Stimulated activated CD4-positive, alpha-beta T cell treated with anti-CD3 and anti-CD28 coated beads, Interleukin-12 subunit alpha, Interleukin-12 subunit beta, amount 100 ng/mL, for 4 hours (primary cell): ENCODE data around the gene PERCC1.
"Not testable (repeated sequence)": the region's sequence is repeated elsewhere in the genome, so short reads cannot be mapped to it uniquely, and the experiment has no call there.

Experiments
- DNase-seq: peaks from one replicate; pipeline ENCODE4 v3.0.0-alpha.2; 2020

Gene PERCC1

GRCh38 chr16:1435921-1436697, 5.2 kb downstream of the PERCC1 start:
- no peak for DNase-seq

- no peak for DNase-seq
These were observed 6.0 kb downstream of the PERCC1 start for GRCh38 chr16:1436731-1437355.

DNA sequence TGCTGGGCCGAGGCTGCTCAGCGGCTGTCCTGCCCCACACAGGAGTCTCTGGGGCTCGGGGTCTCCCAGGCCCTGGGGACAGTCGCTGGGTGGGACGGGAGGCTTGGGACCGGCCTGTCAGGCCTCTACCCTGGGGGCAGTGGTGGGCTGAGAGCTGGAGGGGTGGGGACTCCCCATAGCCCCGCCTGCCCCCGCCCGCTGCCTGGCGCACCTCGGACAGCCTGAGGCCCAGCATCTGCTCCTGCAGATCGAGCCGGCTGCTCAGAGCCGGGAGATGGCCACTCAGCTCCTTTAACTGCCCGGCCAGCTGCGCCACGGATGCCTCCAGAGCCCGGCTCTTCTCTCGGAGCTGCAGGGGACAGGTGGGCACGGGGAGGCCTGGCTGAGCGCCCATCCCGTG, 6.7 kb downstream of the PERCC1 start:
- DNase-seq, result no peak

DNA sequence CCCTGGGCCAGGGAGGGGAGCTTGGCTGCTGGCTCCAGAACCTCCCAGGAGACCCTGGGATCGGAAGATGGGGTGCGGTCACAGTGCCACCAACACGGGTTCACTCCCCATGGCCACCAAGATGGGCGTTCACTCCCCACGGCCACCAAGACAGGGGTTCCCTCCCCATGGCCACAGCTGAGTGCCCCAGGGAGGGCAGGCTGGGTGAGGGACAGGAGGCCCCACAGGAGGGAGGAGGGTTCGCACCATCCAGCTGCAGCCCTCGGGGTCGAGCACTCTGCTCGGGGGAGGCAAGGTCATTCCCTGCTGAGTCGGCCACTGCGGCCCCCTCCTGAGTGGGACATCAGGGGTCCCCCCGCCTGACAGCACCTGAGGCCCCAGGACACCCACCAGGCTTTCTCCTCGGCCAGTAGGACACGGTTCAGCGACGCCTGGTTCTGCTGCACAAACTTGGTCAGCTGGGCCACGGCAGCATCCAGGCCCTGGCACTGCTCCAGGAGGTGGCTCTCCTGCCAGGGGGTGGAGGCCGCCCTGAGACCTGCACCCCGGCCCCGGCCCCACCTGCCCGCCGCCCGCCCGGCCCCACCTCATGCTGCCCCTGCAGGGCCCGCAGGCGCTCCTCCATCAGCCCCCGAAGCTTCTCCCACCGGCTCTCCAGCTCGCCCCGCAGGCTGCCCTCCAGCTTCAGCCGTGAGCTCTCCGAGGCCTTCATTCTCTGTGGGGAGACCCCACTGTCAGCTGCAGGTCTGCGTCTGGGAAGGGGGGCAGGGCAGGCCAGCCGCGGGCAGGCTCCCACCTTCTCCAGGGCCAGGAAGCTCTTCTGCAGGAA, 7.6 kb downstream of the PERCC1 start:
- DNase-seq, result no peak

DNA sequence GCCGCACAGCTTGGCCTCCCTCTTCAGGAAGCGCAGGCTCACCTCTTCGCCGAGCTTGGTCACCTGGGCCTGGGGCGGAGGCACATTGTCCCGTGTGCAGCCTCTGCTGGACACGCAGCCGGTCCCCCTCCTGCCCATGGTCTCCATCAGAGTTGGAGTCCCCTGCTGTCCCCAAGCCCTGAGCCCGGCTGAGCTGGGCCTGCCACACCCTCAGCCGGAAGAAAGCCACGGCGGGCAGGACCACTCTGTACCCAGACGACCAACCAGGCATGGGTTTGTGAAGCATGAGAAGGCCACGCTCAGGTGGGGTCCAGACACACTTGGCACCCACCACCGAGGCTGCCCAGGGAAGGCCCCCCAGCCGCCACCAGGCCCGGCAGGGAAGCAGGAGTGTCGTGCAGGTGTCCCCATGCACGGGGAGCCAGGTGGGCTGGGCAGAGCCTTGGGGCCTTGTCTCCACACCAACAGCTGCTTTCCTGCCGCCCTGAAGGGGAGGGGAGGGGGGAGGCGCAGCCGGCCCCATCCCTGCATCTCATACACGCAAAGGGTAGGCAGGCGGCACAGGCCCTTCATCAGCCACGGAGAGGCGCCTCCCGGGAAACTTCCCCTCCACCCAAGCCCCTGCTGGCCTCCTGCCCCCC, 8.3 kb downstream of the PERCC1 start:
- no peak for DNase-seq

- not testable (repeated sequence) for DNase-seq
These were observed 8.8 kb downstream of the PERCC1 start for GRCh38 chr16:1439699-1440074.

- no peak for DNase-seq
These were observed 10.5 kb downstream of the PERCC1 start for GRCh38 chr16:1441391-1441829.

- no peak for DNase-seq
These were observed 11.8 kb downstream of the PERCC1 start for GRCh38 chr16:1442697-1443096.

DNA sequence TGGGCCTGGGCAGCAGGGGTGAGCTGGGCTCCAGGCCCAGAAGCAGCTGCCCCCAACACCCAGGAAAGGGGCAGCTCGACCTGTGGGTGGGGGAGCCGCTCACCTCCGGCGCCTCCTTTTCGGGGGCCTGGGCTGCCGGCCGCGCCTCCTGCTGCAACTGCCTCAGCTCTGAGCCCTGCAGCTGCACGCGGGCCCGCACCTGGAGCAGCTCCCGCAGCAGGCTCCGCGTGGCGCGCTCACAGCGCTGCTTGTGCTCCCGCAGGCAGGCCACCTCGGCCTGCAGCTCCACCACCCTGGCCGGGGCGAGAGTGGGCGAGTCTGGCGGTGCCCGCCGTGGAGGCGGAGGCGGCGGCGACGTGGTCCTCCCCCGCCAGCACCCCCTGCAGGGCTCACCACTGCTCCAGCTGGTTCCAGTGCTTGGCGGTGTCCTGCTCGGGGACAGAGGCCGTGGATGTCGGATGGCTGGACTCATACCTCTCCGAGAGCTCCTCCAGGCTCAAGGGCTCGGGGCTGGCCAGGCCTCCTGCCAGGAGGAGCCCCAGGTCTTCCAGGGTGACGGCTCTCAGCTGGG, 12.6 kb downstream of the PERCC1 start:
- DNase-seq, result no peak

DNA sequence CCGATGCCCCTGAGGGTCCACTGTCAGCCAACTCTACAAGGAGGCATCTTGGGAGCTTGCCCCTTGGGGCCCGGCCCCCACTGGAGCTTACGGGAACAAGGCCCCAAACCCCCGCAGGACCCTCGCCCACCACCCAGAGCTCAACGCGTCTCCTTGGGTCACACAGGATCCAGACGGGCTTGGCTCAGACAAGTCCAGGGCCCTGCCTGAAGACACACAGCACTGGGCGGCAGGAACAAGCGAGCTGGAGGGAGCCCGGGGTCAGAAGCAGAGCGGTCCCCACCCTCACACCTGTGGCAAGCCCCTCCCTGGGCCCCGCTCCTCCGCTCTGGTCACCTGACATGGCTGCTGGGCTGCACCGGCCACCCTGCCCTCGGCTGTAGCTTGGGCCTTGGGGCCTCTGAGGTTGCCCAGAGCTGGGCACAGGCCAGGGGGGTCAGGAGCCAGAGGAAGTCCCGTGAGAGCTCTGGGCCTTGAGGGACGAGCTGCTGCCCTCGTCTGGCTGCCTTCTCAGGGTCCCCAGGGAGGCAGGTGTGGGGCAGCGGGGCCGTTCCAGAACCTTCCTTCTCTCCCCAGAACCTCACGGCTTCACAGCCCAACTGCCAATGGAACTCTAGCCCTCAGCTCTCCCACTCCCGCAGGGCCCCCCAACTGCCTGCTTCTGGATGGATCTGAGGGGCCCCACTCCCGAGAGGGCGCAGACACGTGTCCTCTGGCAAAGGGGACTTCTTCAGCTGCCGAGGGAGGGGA, 13.3 kb downstream of the PERCC1 start, which contains the start of gene CCDC154:
Gene CCDC154, minus strand, starts transcription at position 577 of the 750 bp plus-strand sequence. Its CDS starts 234 bp downstream, at position 343.
- DNase-seq, result no peak

DNA sequence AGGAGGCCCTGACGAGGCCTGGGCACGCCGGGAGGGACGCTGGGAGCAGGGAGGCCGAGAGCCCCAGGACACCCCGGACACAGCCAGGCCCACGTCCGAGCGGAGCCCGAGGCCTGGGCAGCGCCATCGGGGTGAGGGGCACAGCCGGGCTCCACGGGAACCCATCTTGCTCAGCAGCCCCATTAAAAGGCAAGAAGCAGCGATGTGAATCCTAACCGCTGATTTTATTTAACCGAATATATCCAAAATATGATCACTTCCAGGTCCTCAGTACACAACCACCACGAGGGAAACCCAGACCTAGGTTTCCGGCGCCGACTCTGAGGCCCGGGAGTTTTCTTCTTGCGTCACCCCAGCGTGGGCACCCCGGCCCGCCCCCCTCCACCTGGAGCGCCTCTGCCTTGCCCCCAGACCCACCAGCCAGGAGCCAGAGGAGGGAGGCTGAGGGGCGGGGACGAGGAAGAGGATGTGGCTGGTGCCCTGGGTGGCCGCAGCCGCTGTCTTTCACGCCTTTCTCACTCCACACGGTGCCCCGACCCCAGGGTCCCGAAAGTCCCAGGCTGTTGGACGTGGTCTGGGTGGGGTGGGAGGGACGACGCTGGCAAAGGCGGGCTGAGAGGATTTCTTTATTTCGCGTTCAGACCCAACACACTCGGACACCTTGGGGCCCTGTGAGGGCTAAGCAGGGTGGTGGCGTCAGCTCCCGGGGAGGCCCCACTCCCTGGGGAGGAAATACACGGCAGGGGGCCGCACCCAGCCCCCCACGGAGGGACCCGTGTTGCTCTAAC, 14.0 kb downstream of the PERCC1 start:
- DNase-seq, result no peak

DNA sequence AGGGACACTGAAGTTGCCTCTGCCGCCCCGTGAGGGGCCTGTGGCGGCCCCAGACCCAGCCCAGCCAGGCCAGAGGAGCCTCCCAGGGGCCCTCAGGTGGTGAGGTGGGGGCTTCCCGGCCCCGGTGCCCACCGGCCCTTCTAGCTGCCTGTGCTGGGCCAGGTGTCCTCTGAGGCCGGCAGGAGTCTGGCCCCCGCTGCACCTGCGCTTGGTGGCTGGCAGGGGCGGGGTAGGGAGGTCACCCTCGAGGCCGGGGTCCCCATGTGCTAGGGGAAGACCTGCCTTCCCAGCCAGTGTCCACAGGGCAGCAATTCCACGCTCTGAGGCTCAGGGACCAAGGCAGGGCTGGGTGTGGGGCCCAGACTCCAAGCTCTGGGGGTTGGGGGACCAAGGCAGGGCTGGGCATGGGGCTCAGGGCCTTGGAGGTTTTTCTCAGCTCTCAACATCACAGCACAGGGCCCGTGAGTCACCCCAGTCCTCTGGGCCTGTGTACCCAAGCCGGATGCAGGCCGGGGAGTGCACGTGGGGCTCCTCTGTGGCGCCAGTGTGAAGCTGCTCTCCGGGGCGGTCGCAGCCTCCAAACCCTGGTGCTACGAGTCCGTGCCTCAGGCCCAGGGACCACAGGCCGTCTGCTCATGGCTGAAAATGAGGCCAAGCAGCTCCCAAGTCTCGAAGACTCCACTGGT, 14.8 kb downstream of the PERCC1 start:
- DNase-seq, result no peak

GRCh38 chr16:1446296-1447080, 15.6 kb downstream of the PERCC1 start:
- no peak for DNase-seq

DNA sequence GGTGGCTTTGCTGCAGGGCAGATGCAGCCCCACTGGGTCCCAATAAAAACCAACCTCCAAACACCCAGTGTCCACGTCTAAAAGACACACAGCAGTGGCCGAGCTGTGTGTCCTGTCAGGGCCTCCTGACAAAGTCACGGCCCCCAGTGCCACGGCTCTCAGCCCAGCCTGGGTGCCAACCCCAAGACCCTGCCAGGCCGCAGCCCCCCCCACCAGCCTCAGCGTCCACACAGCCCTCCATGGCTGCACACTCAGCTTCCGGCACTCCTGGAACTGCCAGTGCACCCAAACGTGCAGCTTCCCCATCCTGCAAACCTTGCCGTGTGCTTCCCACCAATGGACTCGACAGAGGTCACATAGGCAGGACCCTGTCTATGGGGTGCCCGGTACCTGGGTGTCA, 17.1 kb downstream of the PERCC1 start:
- no peak for DNase-seq

GRCh38 chr16:1448536-1449116, 17.7 kb downstream of the PERCC1 start:
- DNase-seq, result no peak

- no peak for DNase-seq
These were observed 18.4 kb downstream of the PERCC1 start for GRCh38 chr16:1449201-1449788.

GRCh38 chr16:1450218-1450617, 19.3 kb downstream of the PERCC1 start:
- no peak for DNase-seq

DNA sequence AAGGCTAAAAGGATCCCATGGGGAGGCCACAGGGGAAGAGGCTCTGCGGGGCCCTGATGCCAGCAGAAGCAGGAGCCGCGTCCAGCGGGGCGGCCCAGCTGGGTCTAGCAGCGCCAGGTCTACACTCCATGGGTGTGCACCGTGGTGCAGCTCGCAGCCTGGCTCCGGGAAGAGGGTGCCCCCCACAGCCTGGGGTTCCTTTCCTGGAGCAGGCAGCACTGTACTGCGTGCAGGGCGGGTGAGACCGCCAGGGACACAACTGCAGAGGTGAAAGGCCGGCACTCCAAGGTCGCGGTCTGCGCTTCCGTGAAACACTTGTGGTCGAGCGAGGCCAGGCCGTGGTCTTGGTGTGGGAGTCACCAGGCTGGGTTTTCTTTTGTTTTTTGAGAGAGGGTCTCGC, 20.0 kb downstream of the PERCC1 start:
- DNase-seq, result no peak
